Hematopoietic multipotent progenitor cell treated with erythropoietin and hydrocortisone succinate and interleukin-3 and kit ligand, for 4 days (in vitro differentiated cells): ENCODE results near the gene ERC1.
"Not testable (repeated sequence)": the region's sequence is repeated elsewhere in the genome, so short reads cannot be mapped to it uniquely, and the experiment has no call there.

Source experiments
- DNase-seq: peaks from one replicate; pipeline ENCODE4 v3.0.0-alpha.2; 2015

The ERC1 gene

GRCh38 chr12:1034243-1034642 lies 43.2 kb downstream of the ERC1 start:
- no peak for DNase-seq

DNA sequence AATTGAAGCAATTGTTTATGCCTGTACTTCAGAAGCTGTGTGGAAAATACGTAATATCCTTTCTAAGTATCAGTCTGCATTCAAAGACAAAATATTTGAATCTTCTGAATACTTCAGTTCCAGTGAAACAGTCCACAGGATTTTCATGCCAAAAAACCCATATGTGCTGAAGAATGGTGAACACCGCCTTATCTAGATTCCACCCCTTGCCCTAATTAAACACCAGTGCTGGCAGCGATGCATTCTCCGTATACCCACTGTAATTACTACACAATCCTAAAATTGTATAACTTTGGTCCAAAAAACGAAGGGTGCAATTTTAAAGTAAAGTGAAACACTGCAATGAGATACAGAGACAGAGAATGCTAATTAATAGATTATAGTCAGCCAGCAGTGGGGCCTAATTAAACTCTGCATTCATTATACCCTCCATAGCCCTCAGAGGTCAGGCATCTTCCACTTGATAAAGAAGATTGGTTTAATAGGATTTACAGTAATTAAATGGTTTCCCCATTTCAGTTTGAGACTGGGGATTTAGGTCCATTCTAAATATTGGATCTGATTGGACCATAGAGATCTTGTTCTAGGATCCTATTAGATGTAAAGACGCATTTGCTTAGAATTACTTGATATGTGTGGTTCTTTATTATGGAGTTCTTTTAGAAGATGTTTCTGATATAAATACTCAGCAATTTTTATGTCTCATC lies 43.9 kb downstream of the ERC1 start:
- DNase-seq = no peak

GRCh38 chr12:1041478-1041877 lies 50.5 kb downstream of the ERC1 start:
- DNase-seq = no peak

GRCh38 chr12:1044199-1044598 lies 53.2 kb downstream of the ERC1 start:
- DNase-seq = no peak

DNA sequence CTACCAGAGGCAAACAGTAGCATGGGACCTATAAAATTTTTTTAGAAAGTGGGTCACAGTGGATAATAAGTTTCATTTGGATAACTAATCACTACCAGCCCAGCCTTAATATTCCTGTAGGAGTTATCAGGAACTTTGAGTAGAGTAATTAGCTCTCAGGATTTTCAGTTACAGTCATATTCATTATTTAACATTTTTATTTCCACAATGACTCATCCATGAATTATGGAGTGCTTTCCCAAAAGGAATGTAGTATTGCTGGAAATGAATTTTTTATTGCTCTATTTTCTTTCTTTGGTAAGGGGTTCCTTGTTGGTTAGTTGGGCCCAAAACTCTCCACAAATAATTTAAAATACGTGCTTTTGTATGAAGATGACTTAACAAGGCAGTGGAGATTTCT lies 53.7 kb downstream of the ERC1 start:
- no peak for DNase-seq

DNA sequence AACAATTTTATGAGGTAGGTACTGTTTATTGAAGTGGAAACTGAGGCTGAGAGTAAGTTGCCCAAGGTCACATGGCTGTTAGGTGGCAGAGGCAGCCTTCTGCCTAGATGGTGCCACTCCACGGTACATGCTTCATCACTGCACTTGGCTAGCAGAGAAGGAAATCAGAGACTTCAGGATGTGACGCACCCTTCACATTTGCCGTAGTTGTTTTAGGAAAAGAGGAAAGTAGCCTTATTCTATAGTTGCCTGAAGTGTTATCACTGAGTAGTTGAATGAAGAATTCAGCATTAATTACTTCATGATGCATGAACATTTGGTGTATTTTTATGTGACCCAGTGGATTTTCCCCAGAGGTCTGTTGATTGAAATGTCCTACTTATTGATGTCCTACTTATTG lies 55.7 kb downstream of the ERC1 start:
- DNase-seq = no peak

DNA sequence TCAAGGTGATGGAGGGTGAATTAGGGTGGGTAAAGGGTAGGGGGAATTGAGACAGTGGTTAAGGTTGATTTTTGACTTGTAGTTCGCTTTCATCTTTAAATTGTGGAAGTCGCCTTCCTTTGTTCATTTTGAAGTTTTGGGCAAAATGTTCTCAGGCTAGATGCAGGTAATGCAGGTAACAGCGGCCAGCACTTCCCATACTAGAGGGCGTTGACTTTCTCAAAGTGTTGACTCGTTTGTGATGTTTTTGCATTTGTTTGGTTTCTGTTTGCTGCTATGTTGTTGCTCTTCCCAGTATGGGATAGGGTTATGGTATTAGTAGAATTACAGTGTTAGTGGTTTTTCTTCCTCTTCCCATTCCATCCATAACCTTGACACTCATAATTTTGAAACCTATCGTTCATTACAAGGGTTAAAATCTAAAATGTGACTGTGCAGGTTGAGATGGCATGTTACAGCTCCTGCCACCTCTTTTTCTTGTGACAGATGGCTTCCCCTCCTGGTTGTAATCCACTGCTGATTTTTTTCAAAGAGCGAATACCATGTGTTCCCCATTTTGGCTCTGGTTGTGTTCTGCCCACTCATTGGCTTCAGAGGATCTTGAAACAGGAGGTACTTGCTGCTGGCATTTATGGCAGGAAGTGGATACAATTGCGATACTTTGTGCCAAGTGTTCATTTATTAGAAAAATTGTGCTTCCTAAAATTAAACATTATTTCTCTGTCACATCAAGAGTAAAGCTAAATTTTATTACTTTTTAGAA lies 57.1 kb downstream of the ERC1 start:
- peak; percentile 76 for DNase-seq

DNA sequence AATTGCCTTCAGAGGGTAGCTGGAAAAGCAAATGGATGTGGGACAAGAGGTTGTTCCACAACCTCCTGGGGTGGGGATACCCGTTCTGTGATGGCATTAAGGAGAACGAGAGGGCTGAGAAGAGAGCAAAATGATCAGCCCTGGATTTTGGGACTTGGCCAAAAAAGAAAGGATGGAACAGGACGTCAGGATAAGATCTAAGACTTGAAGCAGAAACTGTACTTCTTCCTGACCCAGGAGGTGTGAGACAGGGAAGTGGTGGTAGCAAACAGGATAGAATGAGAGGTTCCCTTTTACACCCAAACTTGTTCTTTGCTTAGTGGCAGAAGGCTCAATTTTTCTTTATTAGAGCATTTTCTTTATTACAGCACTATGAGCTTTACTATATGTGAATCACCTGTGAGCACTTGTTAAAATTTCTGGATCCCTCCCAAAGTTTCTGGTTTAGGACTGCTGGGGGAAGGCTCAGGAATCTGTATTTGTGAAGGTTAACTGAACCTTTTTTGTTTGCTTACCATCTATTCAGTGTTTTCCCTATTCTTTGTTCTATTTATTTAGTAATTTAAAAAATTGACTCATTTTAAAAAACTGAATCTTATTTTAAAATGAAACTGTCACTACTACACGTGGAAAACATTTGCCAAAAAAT lies 59.2 kb downstream of the ERC1 start:
- peak; percentile 33 for DNase-seq

- not testable (repeated sequence) for DNase-seq
Measured at GRCh38 chr12:1051672-1052071, 60.6 kb downstream of the ERC1 start.

- no peak for DNase-seq
Measured at GRCh38 chr12:1053690-1054089, 62.7 kb downstream of the ERC1 start.

GRCh38 chr12:1054117-1054870 lies 63.3 kb downstream of the ERC1 start:
- DNase-seq = peak; percentile 20

- no peak for DNase-seq
Measured at GRCh38 chr12:1056390-1056789, 65.4 kb downstream of the ERC1 start.

- no peak for DNase-seq
Measured at GRCh38 chr12:1058423-1058822, 67.4 kb downstream of the ERC1 start.

DNA sequence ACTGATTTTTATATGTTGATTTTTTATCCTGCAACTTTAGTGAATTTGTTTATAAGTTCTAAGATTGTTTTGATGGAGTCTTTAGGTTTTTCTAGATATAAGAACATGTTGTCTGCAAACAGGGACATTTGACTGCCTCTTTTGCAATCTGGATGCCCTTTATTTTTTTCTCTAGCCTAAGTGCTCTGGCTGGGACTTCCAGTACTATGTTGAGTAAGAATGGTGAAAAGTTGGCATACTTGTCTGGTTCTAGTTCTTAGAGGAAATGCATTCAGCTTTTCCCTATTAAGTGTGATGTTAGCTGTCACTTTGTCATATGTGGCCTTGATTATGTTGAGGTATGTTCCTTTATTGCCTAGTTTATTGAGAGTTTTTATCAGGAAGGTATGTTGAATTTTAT lies 68.1 kb downstream of the ERC1 start:
- DNase-seq = no peak

GRCh38 chr12:1063852-1064251 lies 72.8 kb downstream of the ERC1 start:
- no peak for DNase-seq

DNA sequence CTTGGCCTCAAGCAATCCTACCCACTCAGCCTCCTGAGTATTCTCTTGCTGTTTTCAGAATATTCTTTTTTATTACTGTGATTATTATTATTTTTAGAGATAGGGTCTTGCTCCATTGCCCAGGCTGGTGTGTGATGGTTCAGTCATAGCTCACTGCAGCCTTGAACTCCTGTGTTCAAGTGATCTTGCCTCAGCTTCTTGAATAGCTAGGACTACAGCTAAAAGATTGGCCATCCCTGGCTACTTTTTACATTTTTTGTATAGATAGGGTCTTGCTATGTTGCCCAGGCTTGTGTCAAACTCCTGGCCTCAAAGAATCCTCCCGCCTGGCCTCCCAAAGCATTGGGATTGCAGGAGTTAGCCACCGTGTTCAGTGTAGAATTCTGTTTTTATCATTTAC lies 73.3 kb downstream of the ERC1 start:
- DNase-seq = no peak

- DNase-seq = no peak
Measured at GRCh38 chr12:1065629-1066028, 74.6 kb downstream of the ERC1 start.

- DNase-seq = no peak
Measured at GRCh38 chr12:1069846-1070245, 78.8 kb downstream of the ERC1 start.

- DNase-seq = no peak
Measured at GRCh38 chr12:1071182-1071581, 80.2 kb downstream of the ERC1 start.

- no peak for DNase-seq
Measured at GRCh38 chr12:1073652-1074051, 82.6 kb downstream of the ERC1 start.

DNA sequence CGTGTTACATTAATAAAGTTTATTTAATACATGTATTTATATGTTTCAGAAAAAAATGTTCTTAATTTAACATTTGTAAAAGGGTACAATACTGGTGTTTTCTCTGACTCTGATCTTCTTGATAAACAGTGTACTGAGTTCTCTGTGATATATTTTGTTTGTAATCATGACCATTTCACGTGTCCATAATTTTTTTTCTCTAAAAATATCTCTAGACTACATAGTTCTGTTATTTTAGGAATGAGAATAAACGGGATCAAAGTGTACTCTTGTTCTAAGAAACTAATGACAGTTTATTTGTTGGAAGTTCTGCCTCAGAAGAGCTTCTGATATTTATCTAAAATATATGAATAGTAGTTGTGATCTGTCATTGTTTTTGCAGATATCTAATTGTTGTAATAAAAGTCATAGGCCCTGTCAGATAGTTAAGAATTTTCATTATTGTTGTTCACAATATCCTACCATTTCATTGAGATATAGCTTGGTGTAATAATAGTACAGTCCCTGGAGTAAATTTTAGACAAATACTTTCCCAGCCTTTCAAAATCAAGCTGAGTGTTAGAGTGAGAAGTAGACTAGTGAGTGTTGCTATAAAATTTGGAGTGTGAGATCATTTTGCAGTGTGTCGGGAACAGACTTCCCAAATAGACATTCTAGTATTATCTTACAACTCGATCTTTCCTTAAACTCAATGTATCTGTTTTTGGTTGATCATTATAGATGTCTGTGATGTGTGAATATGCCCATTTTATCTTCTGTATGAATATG lies 86.2 kb downstream of the ERC1 start:
- no peak for DNase-seq

GRCh38 chr12:1078002-1078401 lies 87.0 kb downstream of the ERC1 start:
- DNase-seq = no peak
